Measurements from ENCODE around the gene HDGF. TPM values are rescaled to one million over a fixed set of nuclear protein-coding genes. Genes with fewer than 3 reads are reported as not detected.

HDGF gene
- total RNA-seq, 6 donors from 2014 or later = 129 to 231 (median 182) TPM

DNA sequence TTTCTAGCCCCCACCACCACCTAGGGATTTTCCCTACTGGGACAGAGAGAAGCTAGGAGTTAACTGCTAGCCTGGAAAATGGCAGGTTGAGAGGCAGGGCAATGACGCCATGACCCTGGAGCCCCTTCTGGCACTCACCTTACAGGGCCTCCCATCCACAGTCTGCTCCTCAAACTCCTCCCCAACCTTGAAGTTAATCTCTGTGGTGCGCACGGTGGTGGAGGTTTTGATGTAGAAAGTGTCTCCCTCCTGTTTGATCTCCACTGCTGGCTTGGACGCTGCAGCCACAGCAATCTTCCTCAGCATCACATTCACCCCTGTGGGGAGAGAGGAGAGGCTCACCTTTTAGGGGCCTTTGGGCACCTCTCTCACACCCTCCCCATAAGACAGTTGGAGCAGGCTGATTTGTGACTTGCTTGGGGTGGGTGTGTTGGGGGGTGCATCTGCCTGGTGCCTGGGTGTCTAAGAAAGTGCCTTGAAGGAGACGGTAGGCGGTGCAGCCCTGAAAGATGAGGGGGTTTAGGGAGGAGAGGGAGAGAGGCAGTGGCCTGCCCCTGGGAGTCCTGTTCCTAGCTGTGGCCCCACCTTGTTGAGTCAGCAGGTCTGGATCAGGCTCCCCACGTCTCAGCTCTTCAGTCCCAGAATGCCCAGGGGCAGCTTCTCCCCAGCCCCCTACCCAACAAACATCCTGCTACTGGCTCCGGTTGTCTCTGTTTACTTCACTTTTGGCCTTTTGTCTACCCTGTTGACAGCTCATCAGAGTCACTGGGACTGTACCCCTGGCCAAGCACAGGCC lies 50.5 kb downstream of the HDGF start:
- 77 to 87% methylated on average over 5 to 8 of the region's 8 CpGs for WGBS, 2 donors
- peaks cover 0 to 29% (median 10%) of the 10 kb centered on the region in 4 donors for H3K27me3 ChIP-seq
- H3K4me3 ChIP-seq = no peak overlapping the region
- H3K9me3 ChIP-seq = no peaks in the 10 kb centered on the region
- no peak overlapping the region for H3K27ac ChIP-seq
- H3K4me1 ChIP-seq = peaks cover 16 to 17% (median 16%) of the 10 kb centered on the region in 4 donors
- no peak for TF ChIP-seq EP300 (IDR thresholded peaks at IDR 0.05)
- TF ChIP-seq, protein P1, sequence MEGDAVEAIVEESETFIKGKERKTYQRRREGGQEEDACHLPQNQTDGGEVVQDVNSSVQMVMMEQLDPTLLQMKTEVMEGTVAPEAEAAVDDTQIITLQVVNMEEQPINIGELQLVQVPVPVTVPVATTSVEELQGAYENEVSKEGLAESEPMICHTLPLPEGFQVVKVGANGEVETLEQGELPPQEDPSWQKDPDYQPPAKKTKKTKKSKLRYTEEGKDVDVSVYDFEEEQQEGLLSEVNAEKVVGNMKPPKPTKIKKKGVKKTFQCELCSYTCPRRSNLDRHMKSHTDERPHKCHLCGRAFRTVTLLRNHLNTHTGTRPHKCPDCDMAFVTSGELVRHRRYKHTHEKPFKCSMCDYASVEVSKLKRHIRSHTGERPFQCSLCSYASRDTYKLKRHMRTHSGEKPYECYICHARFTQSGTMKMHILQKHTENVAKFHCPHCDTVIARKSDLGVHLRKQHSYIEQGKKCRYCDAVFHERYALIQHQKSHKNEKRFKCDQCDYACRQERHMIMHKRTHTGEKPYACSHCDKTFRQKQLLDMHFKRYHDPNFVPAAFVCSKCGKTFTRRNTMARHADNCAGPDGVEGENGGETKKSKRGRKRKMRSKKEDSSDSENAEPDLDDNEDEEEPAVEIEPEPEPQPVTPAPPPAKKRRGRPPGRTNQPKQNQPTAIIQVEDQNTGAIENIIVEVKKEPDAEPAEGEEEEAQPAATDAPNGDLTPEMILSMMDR (IDR thresholded peaks at IDR 0.05) = no peak
- TF ChIP-seq POLR2AphosphoS5 (IDR thresholded peaks at IDR 0.05) = no peak
- no peak for TF ChIP-seq POLR2A (IDR thresholded peaks at IDR 0.05)
- DNase-seq = no peak
- no peak for ATAC-seq (ENCODE audit: low FRiP score in 2 of 2)
- H3K36me3 ChIP-seq = no peaks in the 10 kb centered on the region

DNA sequence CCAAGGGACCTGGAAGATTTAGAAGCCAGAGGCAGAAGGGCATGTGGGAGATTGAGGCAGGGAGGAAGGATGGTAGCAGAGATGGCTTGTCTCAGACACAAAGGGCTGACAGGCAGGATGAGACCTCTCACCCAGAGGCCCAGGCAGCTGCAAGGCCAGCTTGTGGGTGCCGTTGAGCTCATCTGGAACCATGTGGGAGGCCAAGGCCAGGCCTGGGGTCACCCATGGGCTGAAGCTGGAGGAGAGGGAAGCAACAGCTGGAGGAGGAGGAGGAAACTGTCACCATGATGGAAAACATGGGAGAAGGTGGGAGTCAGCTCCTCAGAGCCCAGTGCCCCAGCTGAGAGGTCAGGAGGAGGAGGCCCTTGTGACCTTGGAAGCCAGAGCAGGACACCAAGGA lies 52.5 kb downstream of the HDGF start:
- Histone ChIP-seq H3K36me3 (no peaks in the 10 kb centered on the region), H3K4me1 (no peaks in the 10 kb centered on the region), H3K4me3 (no peak overlapping the region), H3K27ac (no peak overlapping the region), H3K9me3 (no peaks in the 10 kb centered on the region), H3K27me3 (peaks cover 0 to 10% (median under 1%) of the 10 kb centered on the region in 4 donors)
- ATAC-seq (ENCODE audit: low FRiP score in 2 of 2) (no peak), DNase-seq (no peak)
- TF ChIP-seq POLR2A (IDR thresholded peaks at IDR 0.05) (no peak), EP300 (IDR thresholded peaks at IDR 0.05) (no peak), POLR2AphosphoS5 (IDR thresholded peaks at IDR 0.05) (no peak)
- TF ChIP-seq, protein P1 (IDR thresholded peaks at IDR 0.05) = no peak
- 33 to 70% methylated on average over 1 of the region's 1 CpG for WGBS, 2 donors

DNA sequence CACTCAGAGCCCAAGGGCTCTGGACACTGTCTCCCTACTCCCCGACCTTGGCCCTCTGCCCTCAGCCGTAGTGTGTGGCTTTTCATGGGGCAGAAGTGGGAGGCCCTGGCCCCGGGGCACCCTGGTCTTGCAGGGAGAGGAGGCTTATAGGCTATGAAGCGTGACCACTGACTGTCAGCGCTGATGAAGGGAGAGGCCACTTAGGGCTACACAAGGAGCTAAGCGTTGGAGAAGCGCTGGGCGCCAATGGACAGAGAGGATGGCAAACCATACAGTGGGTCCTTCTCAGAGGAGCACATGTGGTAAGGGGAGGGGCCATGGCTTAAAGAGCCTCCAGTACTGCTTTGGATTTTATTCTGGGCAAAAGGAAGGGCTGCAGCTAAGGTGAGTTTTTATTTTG lies 54.0 kb downstream of the HDGF start:
- 82 to 91% methylated on average over 8 of the region's 8 CpGs for WGBS, 2 donors
- no peak for DNase-seq
- H3K36me3 ChIP-seq = no peaks in the 10 kb centered on the region
- no peak for TF ChIP-seq POLR2AphosphoS5 (IDR thresholded peaks at IDR 0.05)
- no peak for TF ChIP-seq POLR2A (IDR thresholded peaks at IDR 0.05)
- TF ChIP-seq EP300 (IDR thresholded peaks at IDR 0.05) = no peak
- TF ChIP-seq, protein P1 (IDR thresholded peaks at IDR 0.05) = no peak
- H3K27ac ChIP-seq = no peak overlapping the region
- peaks cover 0 to 5% (median 2%) of the 10 kb centered on the region in 4 donors for H3K27me3 ChIP-seq
- H3K9me3 ChIP-seq = no peaks in the 10 kb centered on the region
- no peak for ATAC-seq (ENCODE audit: low FRiP score in 2 of 2)
- no peak overlapping the region for H3K4me3 ChIP-seq
- peaks cover 6 to 8% (median 7%) of the 10 kb centered on the region in 4 donors for H3K4me1 ChIP-seq

DNA sequence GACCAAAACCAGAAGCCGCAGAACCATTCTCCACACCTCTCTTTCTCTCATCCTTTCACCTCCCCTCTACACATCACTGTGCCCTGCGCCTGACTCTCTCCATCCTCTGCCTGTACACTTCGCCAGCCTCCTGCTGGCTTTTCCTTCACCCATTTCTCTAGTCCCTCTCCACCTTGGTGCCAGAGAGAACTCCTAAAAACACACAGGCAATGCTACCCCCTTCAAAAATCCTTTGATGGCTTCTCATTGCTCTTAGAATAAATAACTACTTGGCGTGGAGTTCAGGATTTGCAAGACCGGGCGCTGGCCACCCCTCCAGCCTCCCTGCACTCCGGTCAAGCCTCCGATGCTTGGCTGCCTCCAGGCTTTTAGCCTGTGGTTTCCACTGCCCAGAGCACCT lies 54.7 kb downstream of the HDGF start:
- Histone ChIP-seq H3K4me3 (no peak overlapping the region), H3K27ac (no peak overlapping the region), H3K36me3 (no peaks in the 10 kb centered on the region), H3K4me1 (peaks cover 13 to 15% (median 14%) of the 10 kb centered on the region in 4 donors), H3K27me3 (peaks cover 0 to 5% (median 2%) of the 10 kb centered on the region in 4 donors), H3K9me3 (no peaks in the 10 kb centered on the region)
- DNase-seq (no peak), ATAC-seq (ENCODE audit: low FRiP score in 2 of 2) (no peak)
- TF ChIP-seq POLR2A (IDR thresholded peaks at IDR 0.05) (no peak), POLR2AphosphoS5 (IDR thresholded peaks at IDR 0.05) (no peak), EP300 (IDR thresholded peaks at IDR 0.05) (no peak)
- TF ChIP-seq, protein P1 (IDR thresholded peaks at IDR 0.05) = no peak
- 91 to 95% methylated on average over 8 of the region's 8 CpGs for WGBS, 2 donors

DNA sequence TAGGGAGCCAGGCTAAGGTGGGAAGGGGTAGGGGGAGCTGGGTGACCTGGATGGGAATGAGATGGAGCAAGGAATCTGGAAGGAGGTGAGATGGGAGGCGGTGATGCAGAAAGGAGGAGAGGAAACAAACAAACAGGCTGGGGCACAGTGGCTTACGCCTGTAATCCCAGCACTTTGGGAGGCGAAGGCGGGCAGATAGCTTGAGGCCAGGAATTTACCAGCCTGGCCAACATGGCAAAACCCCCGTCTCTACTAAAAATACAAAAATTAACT lies 56.8 kb downstream of the HDGF start:
- 93 to 95% methylated on average over 5 of the region's 5 CpGs for WGBS, 2 donors
- no peak overlapping the region for H3K27ac ChIP-seq

More for the DNA sequence above, 56.8 kb downstream of the HDGF start:
- H3K4me3 ChIP-seq = no peak overlapping the region
- H3K4me1 ChIP-seq = peaks cover 18 to 25% (median 19%) of the 10 kb centered on the region in 4 donors
- H3K36me3 ChIP-seq = no peaks in the 10 kb centered on the region
- no peaks in the 10 kb centered on the region for H3K9me3 ChIP-seq
- TF ChIP-seq, protein P1 (IDR thresholded peaks at IDR 0.05) = no peak
- TF ChIP-seq POLR2A (IDR thresholded peaks at IDR 0.05) = no peak
- no peak for TF ChIP-seq EP300 (IDR thresholded peaks at IDR 0.05)
- ATAC-seq (ENCODE audit: low FRiP score in 2 of 2) (no peak), DNase-seq (no peak)
- peaks cover 0 to 16% (median 7%) of the 10 kb centered on the region in 4 donors for H3K27me3 ChIP-seq

Data from upper lobe of left lung (tissue), 6 donors.